ENCODE measurements around the gene PTCD3. TPM values are rescaled to one million over a fixed set of nuclear protein-coding genes. Genes with fewer than 3 reads are reported as not detected.

PTCD3 gene
- polyA plus RNA-seq, 1 of the 3 experiments (the other 2 are of a cell fraction) = 44.5 TPM

DNA sequence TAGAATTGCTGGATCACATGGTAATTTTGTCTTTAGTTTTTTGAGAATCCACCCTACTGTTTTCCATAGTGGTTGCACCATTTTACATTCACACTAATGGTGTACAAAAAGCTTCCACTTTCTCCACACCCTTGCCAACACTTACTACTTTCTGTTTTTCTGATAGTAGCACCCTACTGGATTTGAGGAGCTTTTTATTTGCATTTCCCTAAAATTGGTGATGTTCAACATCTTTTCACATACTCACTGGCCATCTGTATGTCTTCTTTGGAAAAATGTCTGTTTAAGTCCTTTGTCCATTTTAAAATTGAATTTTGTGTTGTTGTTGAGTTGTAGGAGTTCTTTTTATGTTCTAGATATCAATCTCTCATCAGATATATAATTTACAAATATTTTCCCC lies 3.9 kb upstream of the PTCD3 start:
- POLR2A ChIA-PET = no interaction called here
- H2AFZ ChIP-seq (ENCODE audit: low read depth) = no peak overlapping the region
- peaks cover 5% of the 10 kb centered on the region for H3F3A ChIP-seq (replicated peaks; ENCODE audit: insufficient read depth)

DNA sequence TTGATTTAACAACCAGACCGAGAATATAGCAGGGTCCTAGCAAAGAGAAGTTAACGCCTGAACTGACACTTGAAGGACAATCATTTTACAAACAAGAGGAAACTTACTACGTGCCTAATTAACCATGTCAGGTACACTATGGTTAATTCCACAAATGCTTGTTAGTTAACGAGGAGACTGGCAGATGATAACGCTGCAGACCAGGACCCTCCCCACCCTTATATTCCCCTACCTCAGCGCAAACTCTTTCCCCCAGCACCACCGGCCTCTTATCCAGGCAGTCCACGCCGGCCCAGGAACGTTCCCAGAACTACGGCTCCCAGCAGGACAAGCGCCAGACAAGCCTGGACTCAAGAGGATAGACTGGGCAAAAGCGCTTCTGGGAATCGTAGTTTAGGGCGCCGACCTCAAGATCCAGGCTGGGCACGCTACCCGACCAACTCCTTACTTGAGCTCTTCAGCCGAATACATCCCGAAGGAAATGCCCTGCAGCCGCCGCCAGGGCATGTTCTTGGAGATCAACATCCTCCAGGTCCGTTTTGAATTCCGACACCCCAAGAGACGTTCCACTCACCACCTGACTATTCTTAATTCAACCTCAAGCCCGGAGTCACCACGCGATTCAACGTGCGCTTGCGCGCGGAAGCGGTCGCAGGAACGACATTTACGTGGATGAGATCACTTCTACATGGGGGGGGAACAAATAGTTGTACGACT lies 625 bp upstream of the PTCD3 start, which contains the start of gene POLR1A:
TSS of gene POLR1A (minus strand) at position 635 of the 717 bp plus-strand sequence. CDS start at position 525, 110 bp downstream.
- CTCF ChIA-PET = interaction anchor here (1.2 to 1.5 kb wide), 2 partner anchors 17 to 26 kb away, joined by 4 to 5 read pairs; no protein-coding TSS in a partner anchor
- Histone ChIP-seq H3K4me3 (ENCODE audit: low read depth in 2 of 2, low read length in 1 of 2) (peak within 1 kb of the TSS; percentile 95 to 98), H3K9me2 (no peaks in the 10 kb centered on the region), H3K36me3 (replicated peaks in 1 of 2; ENCODE audit: control insufficient read depth in 1 of 2, insufficient read depth in 2 of 2, low read length in 1 of 2) (peaks cover 30 to 34% of the 10 kb centered on the region in 2 experiments), H3F3A (replicated peaks; ENCODE audit: insufficient read depth) (no peaks in the 10 kb centered on the region), H2AFZ (ENCODE audit: low read depth) (peak within 1 kb of the TSS; percentile 87), H3K27ac (ENCODE audit: low read depth in 2 of 2, low read length in 1 of 2) (peak within 1 kb of the TSS; percentile 80 to 89), H4K20me1 (ENCODE audit: insufficient read depth) (peaks cover 10% of the 10 kb centered on the region), H3K9ac (peak within 1 kb of the TSS; percentile 76), H3K4me2 (peak within 1 kb of the TSS; percentile 79), H3K9me3 (no peaks in the 10 kb centered on the region), H3K79me2 (ENCODE audit: insufficient read depth) (peaks cover 94% of the 10 kb centered on the region), H3K4me1 (ENCODE audit: control insufficient read depth in 1 of 2, insufficient read depth in 2 of 2, low read depth in 1 of 2, low read length in 1 of 2) (peaks cover 10 to 16% of the 10 kb centered on the region in 2 experiments; a peak in 3 of 4 replicates), H3K27me3 (ENCODE audit: insufficient read depth) (no peaks in the 10 kb centered on the region)
- DNase-seq = peak; percentile 81
- POLR2A ChIA-PET = interaction anchor here (0.8 to 1.8 kb wide), 2 partner anchors 90 to 278 kb away, joined by 4 to 6 read pairs; partner anchors contain the start of gene IMMT
- under 1% methylated on average over 31 of the region's 38 CpGs for WGBS (ENCODE audit: low lambda C conversion rate)
- peak; percentile 97 for TF ChIP-seq NRF1 (IDR thresholded peaks at IDR 0.05; ENCODE audit: low read depth, low read length)
- TF ChIP-seq, protein P1, sequence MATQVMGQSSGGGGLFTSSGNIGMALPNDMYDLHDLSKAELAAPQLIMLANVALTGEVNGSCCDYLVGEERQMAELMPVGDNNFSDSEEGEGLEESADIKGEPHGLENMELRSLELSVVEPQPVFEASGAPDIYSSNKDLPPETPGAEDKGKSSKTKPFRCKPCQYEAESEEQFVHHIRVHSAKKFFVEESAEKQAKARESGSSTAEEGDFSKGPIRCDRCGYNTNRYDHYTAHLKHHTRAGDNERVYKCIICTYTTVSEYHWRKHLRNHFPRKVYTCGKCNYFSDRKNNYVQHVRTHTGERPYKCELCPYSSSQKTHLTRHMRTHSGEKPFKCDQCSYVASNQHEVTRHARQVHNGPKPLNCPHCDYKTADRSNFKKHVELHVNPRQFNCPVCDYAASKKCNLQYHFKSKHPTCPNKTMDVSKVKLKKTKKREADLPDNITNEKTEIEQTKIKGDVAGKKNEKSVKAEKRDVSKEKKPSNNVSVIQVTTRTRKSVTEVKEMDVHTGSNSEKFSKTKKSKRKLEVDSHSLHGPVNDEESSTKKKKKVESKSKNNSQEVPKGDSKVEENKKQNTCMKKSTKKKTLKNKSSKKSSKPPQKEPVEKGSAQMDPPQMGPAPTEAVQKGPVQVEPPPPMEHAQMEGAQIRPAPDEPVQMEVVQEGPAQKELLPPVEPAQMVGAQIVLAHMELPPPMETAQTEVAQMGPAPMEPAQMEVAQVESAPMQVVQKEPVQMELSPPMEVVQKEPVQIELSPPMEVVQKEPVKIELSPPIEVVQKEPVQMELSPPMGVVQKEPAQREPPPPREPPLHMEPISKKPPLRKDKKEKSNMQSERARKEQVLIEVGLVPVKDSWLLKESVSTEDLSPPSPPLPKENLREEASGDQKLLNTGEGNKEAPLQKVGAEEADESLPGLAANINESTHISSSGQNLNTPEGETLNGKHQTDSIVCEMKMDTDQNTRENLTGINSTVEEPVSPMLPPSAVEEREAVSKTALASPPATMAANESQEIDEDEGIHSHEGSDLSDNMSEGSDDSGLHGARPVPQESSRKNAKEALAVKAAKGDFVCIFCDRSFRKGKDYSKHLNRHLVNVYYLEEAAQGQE (IDR thresholded peaks at IDR 0.05; ENCODE audit: low read depth, low read length) = no peak
- no peak for TF ChIP-seq RXRA (IDR thresholded peaks at IDR 0.05; ENCODE audit: borderline replicate concordance, low read depth)
- TF ChIP-seq, protein P2, sequence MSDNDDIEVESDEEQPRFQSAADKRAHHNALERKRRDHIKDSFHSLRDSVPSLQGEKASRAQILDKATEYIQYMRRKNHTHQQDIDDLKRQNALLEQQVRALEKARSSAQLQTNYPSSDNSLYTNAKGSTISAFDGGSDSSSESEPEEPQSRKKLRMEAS (IDR thresholded peaks at IDR 0.05; ENCODE audit: low read depth) = peak; percentile 69; the same call in 1 of the 2 replicates
- no peak for TF ChIP-seq RFX5 (IDR thresholded peaks at IDR 0.05; ENCODE audit: low read length)
- TF ChIP-seq, protein P3, sequence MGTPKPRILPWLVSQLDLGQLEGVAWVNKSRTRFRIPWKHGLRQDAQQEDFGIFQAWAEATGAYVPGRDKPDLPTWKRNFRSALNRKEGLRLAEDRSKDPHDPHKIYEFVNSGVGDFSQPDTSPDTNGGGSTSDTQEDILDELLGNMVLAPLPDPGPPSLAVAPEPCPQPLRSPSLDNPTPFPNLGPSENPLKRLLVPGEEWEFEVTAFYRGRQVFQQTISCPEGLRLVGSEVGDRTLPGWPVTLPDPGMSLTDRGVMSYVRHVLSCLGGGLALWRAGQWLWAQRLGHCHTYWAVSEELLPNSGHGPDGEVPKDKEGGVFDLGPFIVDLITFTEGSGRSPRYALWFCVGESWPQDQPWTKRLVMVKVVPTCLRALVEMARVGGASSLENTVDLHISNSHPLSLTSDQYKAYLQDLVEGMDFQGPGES (IDR thresholded peaks at IDR 0.05; ENCODE audit: low read depth, low read length) = no peak
- TF ChIP-seq FOXM1 (IDR thresholded peaks at IDR 0.05; ENCODE audit: low read depth) = no peak
- TF ChIP-seq RAD21 (IDR thresholded peaks at IDR 0.05; ENCODE audit: low read length) = no peak
- TF ChIP-seq NFIC (IDR thresholded peaks at IDR 0.05; ENCODE audit: borderline replicate concordance) = no peak
- TF ChIP-seq JUND (IDR thresholded peaks at IDR 0.05) = no peak
- TF ChIP-seq TAF1 (IDR thresholded peaks at IDR 0.05; ENCODE audit: borderline replicate concordance, low read depth, low read length) = 0 out of 2 replicates have a peak, but pooled peaks have one; percentile 41
- TF ChIP-seq GATA2 (CRISPR knock-in tag; IDR thresholded peaks at IDR 0.05) = no peak
- no peak for TF ChIP-seq ELF1 (IDR thresholded peaks at IDR 0.05)
- no peak for TF ChIP-seq EZH2phosphoT487 (IDR thresholded peaks at IDR 0.05; ENCODE audit: borderline replicate concordance, low read depth)
- no peak for TF ChIP-seq MEF2A (IDR thresholded peaks at IDR 0.05; ENCODE audit: borderline replicate concordance, low read depth)

More for the DNA sequence above, 3.9 kb upstream of the PTCD3 start:
- H3K9me2 ChIP-seq = no peaks in the 10 kb centered on the region
- peaks cover 3 to 9% of the 10 kb centered on the region in 2 experiments; a peak in 3 of 4 replicates for H3K4me1 ChIP-seq (ENCODE audit: control insufficient read depth in 1 of 2, insufficient read depth in 2 of 2, low read depth in 1 of 2, low read length in 1 of 2)
- peaks cover 33 to 36% of the 10 kb centered on the region in 2 experiments for H3K36me3 ChIP-seq (replicated peaks in 1 of 2; ENCODE audit: control insufficient read depth in 1 of 2, insufficient read depth in 2 of 2, low read length in 1 of 2)
- no peak overlapping the region for H3K4me2 ChIP-seq
- no peak overlapping the region for H3K27ac ChIP-seq (ENCODE audit: low read depth in 2 of 2, low read length in 1 of 2)
- no peak overlapping the region for H3K9ac ChIP-seq
- no peak overlapping the region for H3K4me3 ChIP-seq (ENCODE audit: low read depth in 2 of 2, low read length in 1 of 2)
- H4K20me1 ChIP-seq (ENCODE audit: insufficient read depth) = no peaks in the 10 kb centered on the region; the same call in 1 of the 2 replicates
- DNase-seq = no peak
- H3K79me2 ChIP-seq (ENCODE audit: insufficient read depth) = peaks cover 82% of the 10 kb centered on the region
- H3K27me3 ChIP-seq (ENCODE audit: insufficient read depth) = no peaks in the 10 kb centered on the region
- H3K9me3 ChIP-seq = no peaks in the 10 kb centered on the region
- CTCF ChIA-PET = interaction anchor here (0.8 to 2.5 kb wide), 2 partner anchors 22 to 275 kb away, joined by 3 to 6 read pairs; no protein-coding TSS in a partner anchor
- no peak for TF ChIP-seq YY1 (IDR thresholded peaks at IDR 0.05; ENCODE audit: low read depth)
- TF ChIP-seq, protein P4, sequence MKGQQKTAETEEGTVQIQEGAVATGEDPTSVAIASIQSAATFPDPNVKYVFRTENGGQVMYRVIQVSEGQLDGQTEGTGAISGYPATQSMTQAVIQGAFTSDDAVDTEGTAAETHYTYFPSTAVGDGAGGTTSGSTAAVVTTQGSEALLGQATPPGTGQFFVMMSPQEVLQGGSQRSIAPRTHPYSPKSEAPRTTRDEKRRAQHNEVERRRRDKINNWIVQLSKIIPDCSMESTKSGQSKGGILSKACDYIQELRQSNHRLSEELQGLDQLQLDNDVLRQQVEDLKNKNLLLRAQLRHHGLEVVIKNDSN (IDR thresholded peaks at IDR 0.05; ENCODE audit: borderline replicate concordance, low read depth) = no peak
- no peak for TF ChIP-seq POLR2AphosphoS5 (IDR thresholded peaks at IDR 0.05; ENCODE audit: low read depth, low read length)
- no peak for TF ChIP-seq SMC3 (IDR thresholded peaks at IDR 0.05; ENCODE audit: low read depth, low read length)
- TF ChIP-seq SIN3A (IDR thresholded peaks at IDR 0.05; ENCODE audit: borderline replicate concordance, low read depth, low read length) = no peak
- TF ChIP-seq CHD2 (IDR thresholded peaks at IDR 0.05; ENCODE audit: low read length, partially characterized antibody) = no peak
- no peak for TF ChIP-seq MEF2A (IDR thresholded peaks at IDR 0.05; ENCODE audit: borderline replicate concordance, low read depth)
- TF ChIP-seq, protein P2 (IDR thresholded peaks at IDR 0.05; ENCODE audit: low read depth) = no peak
